Lower leg skin (tissue), 3 donors: ENCODE measurements around the gene ZNF514.

ENCODE experiments used
- CTCF ChIP-seq, 3 donors: fragments of 450-650 bp; IDR thresholded peaks; one replicate each; pipeline ENCODE4 v1.5.1; 2016; ENCODE audit warnings: antibody characterized with exemption in 3 of 3, mild to moderate bottlenecking in 3 of 3, moderate library complexity in 2 of 3
- POLR2A ChIP-seq, 2 donors: fragments of 450-650 bp; IDR thresholded peaks; one replicate each; pipeline ENCODE4 v1.6.1; 2016 to 2017; ENCODE audit warnings: antibody characterized with exemption in 2 of 2, mild to moderate bottlenecking in 1 of 2, moderate library complexity in 1 of 2

- TF ChIP-seq CTCF (IDR thresholded peaks at IDR 0.05) (peak in 1 of 3 donors; percentile 48), POLR2A (IDR thresholded peaks at IDR 0.05) (no peak)
Observed at GRCh38 chr2:95115418-95115817, 44.2 kb downstream of the ZNF514 start.
